Spleen (tissue), 11 donors: ENCODE data around the gene UNC119. TPM values are rescaled to one million over a fixed set of nuclear protein-coding genes. Genes with fewer than 3 reads are reported as not detected.

Experiments
- DNase-seq: peaks from one replicate; pipeline ENCODE4 v3.0.0-alpha.2; 2020
- H3K27ac ChIP-seq, 8 donors: fragments of 200-600 bp; sonication (generic) in 7 of 8; 1 replicate in 4 of 8; 2 replicates in 4 of 8; pipeline versions ENCODE4 v1.5.0 to v1.8.0; 2016 to 2021; ENCODE audit warnings: inconsistent platforms in 4 of 8, mild to moderate bottlenecking in 4 of 8, moderate library complexity in 1 of 8
- H3K27me3 ChIP-seq, 7 donors: fragments of 200-600 bp; sonication (generic) in 6 of 7; replicated peaks in 1 of 7; 1 replicate in 4 of 7; 2 replicates in 3 of 7; pipeline versions ENCODE4 v1.5.0 to v1.8.0; 2016 to 2021; ENCODE audit warnings: inconsistent platforms in 3 of 7, mild to moderate bottlenecking in 1 of 7
- H3K36me3 ChIP-seq, 6 donors: fragments of 200-600 bp; sonication (generic) in 5 of 6; 1 replicate in 4 of 6; 2 replicates in 2 of 6; pipeline versions ENCODE4 v1.5.0 to v1.8.0; 2016 to 2021; ENCODE audit warnings: inconsistent platforms in 2 of 6
- H3K4me1 ChIP-seq, 6 donors: fragments of 200-600 bp; sonication (generic) in 5 of 6; 1 replicate in 3 of 6; 2 replicates in 3 of 6; pipeline versions ENCODE4 v1.5.0 to v1.8.0; 2016 to 2021; ENCODE audit warnings: inconsistent platforms in 3 of 6
- H3K4me3 ChIP-seq, 8 donors: fragments of 200-600 bp; sonication (generic) in 7 of 8; 1 replicate in 4 of 8; 2 replicates in 4 of 8; pipeline versions ENCODE4 v1.5.0 to v1.8.0; 2016 to 2021; ENCODE audit warnings: inconsistent platforms in 4 of 8, mild to moderate bottlenecking in 4 of 8, moderate library complexity in 2 of 8
- H3K9me3 ChIP-seq, 8 donors: fragments of 200-600 bp; sonication (generic) in 7 of 8; 1 replicate in 4 of 8; 2 replicates in 4 of 8; pipeline versions ENCODE4 v1.5.0 to v1.8.0; 2016 to 2021; ENCODE audit warnings: inconsistent platforms in 4 of 8
- CTCF ChIP-seq, 11 experiments: fragments of 200-600 bp in 7 of 11; fragments of 450-650 bp in 4 of 11; sonication (generic) in 4 of 11; IDR thresholded peaks in 8 of 11; conservative IDR thresholded peaks in 3 of 11; 1 replicate in 7 of 11; 2 replicates in 4 of 11; pipeline versions ENCODE4 v1.4.0 to v1.8.0; 2016 to 2021; ENCODE audit warnings: antibody characterized with exemption in 11 of 11, inconsistent platforms in 4 of 11, mild to moderate bottlenecking in 1 of 11
- POLR2A ChIP-seq, 3 donors: fragments of 450-650 bp; IDR thresholded peaks; one replicate each; pipeline ENCODE4 v1.5.1; 2017; ENCODE audit warnings: antibody characterized with exemption in 3 of 3, mild to moderate bottlenecking in 1 of 3
- POLR2AphosphoS5 ChIP-seq, 3 donors: sonication (generic); formaldehyde crosslinking; IDR thresholded peaks; one replicate each; pipeline ENCODE4 v1.5.1; 2017; ENCODE audit warnings: antibody characterized with exemption in 3 of 3
- WGBS, 5 donors: extraction: QIAGEN DNeasy Blood & Tissue Kit in 3 of 5; methylation state at CpG; one replicate each; pipeline versions ENCODE4 v1.1.5 to v1.1.7; 2013 to 2018; 5-methylcytosine and 5-hydroxymethylcytosine counted together
- intact Hi-C: fragments of 100-400 bp; cut with DNase I; formaldehyde crosslinking; loops from one replicate; pipeline ENCODE4 v1.15.0; 2023; ENCODE audit warnings: low total_unique reads
- polyA plus RNA-seq, 3 donors: library from polyadenylated mRNA; stranded (reverse); fragments of 200-250 nt; gene quantifications; one replicate each; pipeline ENCODE4 v1.2.1, GENCODE V29; 2013
- total RNA-seq, 7 donors: library from RNA; depleted of rRNA in 3 of 7; stranded (reverse); fragments of >200 nt in 3 of 7; fragmentation: NEBNext Ultra II Directional in 4 of 7; extraction: Animal tissue kit (Norgen Biotek cat#: 25700) in 4 of 7; gene quantifications; one replicate each; pipeline versions ENCODE4 v1.1.0 to v1.2.1, GENCODE V29; 2016 to 2021
- donor health status: healthy with polysubstance abuse.
- donor health status: DM: no; HTN: no; CAD: no; lungs with moderate emphysema.
- donor health status: DM: no; HTN: no; CAD: no.
- donor health status: Bipolar disorder and iron deficiency.
- donor health status: healthy.
- donor health status: DM: no; HTN: no; CAD: no.
- donor health status: DM: yes; HTN: yes; CAD: no.

The UNC119 gene
- total and polyA plus RNA-seq, 10 donors = 41.5 to 76.0 (median 62.4) TPM

GRCh38 chr17:28584434-28584833, 32.0 kb upstream of the UNC119 start:
- H3K4me3 ChIP-seq = no peak overlapping the region
- H3K27me3 ChIP-seq = no peaks in the 10 kb centered on the region
- no peak overlapping the region for H3K27ac ChIP-seq
- H3K9me3 ChIP-seq = no peaks in the 10 kb centered on the region
- H3K4me1 ChIP-seq = peaks cover 0 to 10% (median 0%) of the 10 kb centered on the region in 6 donors
- TF ChIP-seq POLR2A (IDR thresholded peaks at IDR 0.05) = no peak
- no peak for TF ChIP-seq CTCF (IDR thresholded peaks at IDR 0.05 in 8 of 11, conservative IDR thresholded peaks at IDR 0.05 in 3 of 11)
- TF ChIP-seq POLR2AphosphoS5 (IDR thresholded peaks at IDR 0.05) = no peak
- DNase-seq = no peak
- intact Hi-C loops = no loop called here
- peaks cover 0 to 89% (median 22%) of the 10 kb centered on the region in 6 donors for H3K36me3 ChIP-seq
- 83 to 97% (median 95%) methylated on average over 3 of the region's 3 CpGs for WGBS, 5 donors

GRCh38 chr17:28582513-28582912, 30.1 kb upstream of the UNC119 start:
- peaks cover 0 to 90% (median 22%) of the 10 kb centered on the region in 6 donors for H3K36me3 ChIP-seq
- no peak overlapping the region for H3K27ac ChIP-seq
- WGBS, 5 donors = 88 to 100% (median 97%) methylated on average over 2 of the region's 2 CpGs

GRCh38 chr17:28580959-28581358, 28.5 kb upstream of the UNC119 start:
- no peak overlapping the region for H3K27ac ChIP-seq
- no peak overlapping the region for H3K4me3 ChIP-seq
- intact Hi-C loops = no loop called here
- H3K36me3 ChIP-seq = peaks cover 0 to 75% (median 21%) of the 10 kb centered on the region in 6 donors
- no peaks in the 10 kb centered on the region for H3K9me3 ChIP-seq
- no peaks in the 10 kb centered on the region for H3K27me3 ChIP-seq
- TF ChIP-seq POLR2AphosphoS5 (IDR thresholded peaks at IDR 0.05) (no peak), CTCF (IDR thresholded peaks at IDR 0.05 in 8 of 11, conservative IDR thresholded peaks at IDR 0.05 in 3 of 11) (no peak), POLR2A (IDR thresholded peaks at IDR 0.05) (no peak)
- no peak for DNase-seq
- H3K4me1 ChIP-seq = peaks cover 4 to 17% (median 14%) of the 10 kb centered on the region in 6 donors
- WGBS, 5 donors = 96 to 100% (median 97%) methylated on average over 3 of the region's 3 CpGs

More at GRCh38 chr17:28582513-28582912, 30.1 kb upstream of the UNC119 start:
- Histone ChIP-seq H3K4me1 (peaks cover 0 to 4% (median 2%) of the 10 kb centered on the region in 6 donors), H3K4me3 (no peak overlapping the region), H3K27me3 (no peaks in the 10 kb centered on the region), H3K9me3 (no peaks in the 10 kb centered on the region)
- no peak for TF ChIP-seq POLR2A (IDR thresholded peaks at IDR 0.05)
- no peak for TF ChIP-seq POLR2AphosphoS5 (IDR thresholded peaks at IDR 0.05)
- no peak for TF ChIP-seq CTCF (IDR thresholded peaks at IDR 0.05 in 8 of 11, conservative IDR thresholded peaks at IDR 0.05 in 3 of 11)
- no peak for DNase-seq
- intact Hi-C loops = no loop called here

DNA sequence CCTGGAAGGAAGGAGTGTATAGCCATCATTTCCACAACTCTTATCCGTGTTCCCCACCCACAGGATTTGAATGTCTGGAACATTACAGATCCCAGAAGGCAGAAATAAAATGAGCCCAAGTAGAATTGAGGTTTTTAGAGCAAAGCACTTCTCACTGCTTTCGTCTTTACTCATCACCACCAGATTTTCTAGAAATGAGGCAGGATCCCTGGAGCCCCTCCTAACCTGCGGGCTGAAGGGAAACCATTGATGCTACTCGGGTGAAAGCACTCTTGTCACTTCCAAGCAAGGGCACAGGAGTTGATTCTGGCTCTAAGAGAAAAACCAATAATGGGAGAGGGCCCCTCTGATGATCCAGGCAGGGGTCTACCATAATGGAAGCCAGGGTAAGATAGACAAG, 27.1 kb upstream of the UNC119 start:
- Histone ChIP-seq H3K27me3 (no peaks in the 10 kb centered on the region), H3K27ac (no peak overlapping the region), H3K36me3 (peaks cover 0 to 61% (median 9%) of the 10 kb centered on the region in 6 donors), H3K4me3 (no peak overlapping the region), H3K4me1 (peaks cover 4 to 29% (median 19%) of the 10 kb centered on the region in 6 donors), H3K9me3 (no peaks in the 10 kb centered on the region)
- intact Hi-C loops = no loop called here
- WGBS, 5 donors = 67 to 84% (median 76%) methylated on average over 4 of the region's 4 CpGs
- TF ChIP-seq POLR2AphosphoS5 (IDR thresholded peaks at IDR 0.05) (no peak), CTCF (IDR thresholded peaks at IDR 0.05 in 8 of 11, conservative IDR thresholded peaks at IDR 0.05 in 3 of 11) (no peak), POLR2A (IDR thresholded peaks at IDR 0.05) (no peak)
- DNase-seq = no peak
